ENCODE measurements around the gene MDGA2.

Gene MDGA2

GRCh38 chr14:47606566-47606965, 68.8 kb downstream of the MDGA2 start:
- DNase-seq = no peak

- DNase-seq = no peak
Measured at GRCh38 chr14:47596860-47597259, 78.5 kb downstream of the MDGA2 start.

GRCh38 chr14:47596232-47596631, 79.2 kb downstream of the MDGA2 start:
- DNase-seq = no peak

DNA sequence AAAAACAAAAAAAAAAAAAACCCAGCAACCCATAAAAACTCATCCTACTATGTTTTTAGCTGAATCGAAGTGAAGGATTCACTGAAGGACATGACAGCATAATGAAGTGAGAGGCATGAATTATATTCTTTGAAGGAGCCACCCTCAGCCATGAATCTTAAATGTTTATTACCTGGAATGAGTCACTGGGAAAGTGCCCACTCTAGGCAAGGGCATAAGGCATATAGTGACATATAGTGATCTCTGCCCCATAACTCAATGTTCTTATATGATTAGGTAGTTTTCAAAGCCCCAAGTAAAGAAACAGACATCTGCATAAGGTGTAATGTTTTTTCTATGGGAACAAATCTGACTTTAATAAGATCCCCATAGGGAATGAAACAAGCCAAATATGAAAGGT, 79.9 kb downstream of the MDGA2 start:
- no peak for DNase-seq

GRCh38 chr14:47590767-47591495, 84.5 kb downstream of the MDGA2 start:
- no peak for DNase-seq

DNA sequence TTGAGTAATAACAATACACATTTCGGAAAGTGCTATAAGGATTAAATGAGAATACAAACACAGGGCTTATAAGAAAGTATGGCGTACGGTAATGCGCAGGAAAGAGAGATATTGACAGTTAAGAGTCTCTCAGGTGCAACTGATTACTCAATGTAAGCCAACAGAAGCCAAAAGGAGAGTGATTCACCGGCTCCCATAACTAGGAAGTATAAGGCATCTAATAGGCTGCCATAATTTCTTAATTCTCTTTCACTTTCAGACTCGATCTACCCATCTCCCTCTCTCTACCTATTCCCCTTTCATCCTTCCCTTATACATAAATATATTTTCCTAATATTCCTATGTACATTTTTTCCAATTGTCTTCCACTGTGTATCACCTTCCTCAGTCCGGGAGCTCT, 90.0 kb downstream of the MDGA2 start:
- DNase-seq = no peak

DNA sequence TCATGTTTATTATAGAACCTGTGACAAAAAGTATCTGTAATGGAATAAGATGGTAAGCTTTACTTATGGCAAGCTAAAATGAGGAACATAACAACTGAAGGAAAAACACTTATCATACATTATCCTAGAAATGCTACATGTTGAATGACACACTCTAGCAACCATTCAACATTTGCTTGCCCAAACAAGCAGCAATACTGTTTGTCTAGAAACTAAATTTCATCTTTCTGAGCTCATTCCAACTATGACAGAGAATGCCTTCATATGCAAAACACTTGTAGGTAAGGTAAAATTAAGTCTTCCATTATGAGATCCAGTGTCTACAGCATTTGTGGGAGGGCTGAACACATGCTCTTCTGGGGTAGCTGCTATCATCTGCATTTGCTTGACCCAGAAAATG, 108.1 kb downstream of the MDGA2 start:
- no peak for DNase-seq

DNA sequence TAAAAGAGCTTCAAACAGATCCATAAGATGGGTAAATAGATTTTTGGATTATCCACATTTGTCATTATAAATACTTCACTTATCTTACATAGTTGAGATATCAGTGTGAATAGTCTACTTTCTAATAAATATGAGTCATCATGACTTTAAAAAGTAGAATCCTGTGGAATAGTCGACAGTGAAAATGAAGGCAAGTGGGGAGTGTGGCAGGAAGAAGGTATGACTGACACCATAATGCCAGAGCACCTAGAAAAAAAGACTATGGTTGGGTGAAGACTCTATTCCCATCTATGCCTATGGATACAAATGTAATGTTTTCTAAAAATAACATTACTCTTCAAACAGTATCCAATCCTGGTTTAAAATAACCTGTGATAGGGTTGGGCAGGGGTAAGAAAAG, 117.5 kb downstream of the MDGA2 start:
- no peak for DNase-seq

GRCh38 chr14:47555333-47555732, 120.1 kb downstream of the MDGA2 start:
- DNase-seq = no peak

DNA sequence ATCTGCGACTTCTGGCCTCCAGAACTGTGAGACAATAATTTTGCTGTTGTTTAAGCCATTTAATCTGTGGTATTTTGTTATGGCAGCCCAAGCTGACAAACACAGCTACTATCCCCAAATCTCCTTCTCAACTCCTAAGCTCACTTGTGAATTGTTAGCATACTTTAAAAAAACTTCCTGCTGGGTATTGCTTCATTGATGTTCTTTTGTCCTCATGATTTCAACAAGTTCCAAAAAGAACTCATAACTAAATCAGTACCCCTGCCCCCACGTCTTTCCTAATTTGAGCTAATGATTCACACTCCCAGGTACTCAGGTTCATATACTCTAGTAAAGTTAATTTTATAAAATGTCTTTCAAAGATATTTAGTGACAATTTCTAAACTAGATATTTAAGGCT, 125.5 kb downstream of the MDGA2 start:
- DNase-seq = no peak

DNA sequence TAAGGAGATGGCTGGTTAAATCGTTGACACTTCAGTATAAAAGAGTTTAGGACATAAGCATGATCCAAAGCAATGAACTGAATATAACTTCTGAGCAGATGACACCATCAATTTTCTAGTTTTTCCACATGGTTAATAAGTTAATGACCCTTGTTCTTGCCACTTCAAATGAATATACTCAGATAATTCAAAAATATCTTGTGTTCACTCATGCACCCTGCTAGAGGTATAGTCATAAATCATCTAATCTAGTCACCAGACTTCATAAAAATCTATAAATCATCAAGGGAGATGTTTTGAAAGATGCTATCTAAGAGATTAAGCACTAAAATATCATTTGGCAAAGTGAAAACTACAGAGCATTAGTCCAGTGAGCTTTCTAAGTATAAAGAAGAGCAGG, 131.9 kb downstream of the MDGA2 start:
- no peak for DNase-seq

DNA sequence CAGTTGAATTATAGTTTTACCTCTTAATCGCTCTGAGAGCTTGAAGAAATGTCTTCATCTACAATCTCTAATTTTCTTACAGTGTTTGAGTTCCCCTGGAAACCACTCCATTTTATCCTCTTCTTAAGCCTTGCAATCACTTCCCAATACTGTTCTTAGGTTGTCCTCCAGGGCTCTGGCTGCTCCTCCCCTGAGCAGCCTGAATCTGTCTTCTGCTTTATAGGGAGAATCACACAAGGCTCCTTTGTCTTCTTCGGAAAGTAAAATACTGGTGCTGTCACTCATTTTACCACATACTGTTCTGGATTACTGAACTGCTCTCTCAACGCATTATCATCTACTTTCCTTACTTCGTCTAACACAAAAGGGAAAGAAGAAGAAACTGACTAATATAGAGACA, 133.7 kb downstream of the MDGA2 start:
- no peak for DNase-seq

DNA sequence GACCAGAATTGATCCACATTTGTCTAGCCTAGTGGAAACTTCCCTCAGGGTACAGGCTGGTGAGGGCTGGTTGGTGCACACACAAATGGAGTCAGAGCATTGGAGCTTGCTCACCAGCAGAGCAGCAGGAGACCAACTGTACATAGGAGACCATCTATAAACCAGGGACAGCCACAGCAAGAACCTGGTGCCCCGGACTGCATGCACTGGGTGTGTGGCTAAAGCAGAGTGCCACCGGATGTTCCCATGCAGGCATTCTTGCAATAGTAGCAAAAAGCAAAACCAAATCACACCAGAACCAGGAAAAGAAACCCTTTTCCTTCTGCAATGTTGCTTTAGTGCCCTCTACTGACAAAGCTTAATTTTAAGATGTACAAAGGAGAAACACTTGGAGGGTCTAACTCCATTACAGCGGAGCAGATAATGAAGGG, 136.4 kb downstream of the MDGA2 start:
- DNase-seq = no peak

DNA sequence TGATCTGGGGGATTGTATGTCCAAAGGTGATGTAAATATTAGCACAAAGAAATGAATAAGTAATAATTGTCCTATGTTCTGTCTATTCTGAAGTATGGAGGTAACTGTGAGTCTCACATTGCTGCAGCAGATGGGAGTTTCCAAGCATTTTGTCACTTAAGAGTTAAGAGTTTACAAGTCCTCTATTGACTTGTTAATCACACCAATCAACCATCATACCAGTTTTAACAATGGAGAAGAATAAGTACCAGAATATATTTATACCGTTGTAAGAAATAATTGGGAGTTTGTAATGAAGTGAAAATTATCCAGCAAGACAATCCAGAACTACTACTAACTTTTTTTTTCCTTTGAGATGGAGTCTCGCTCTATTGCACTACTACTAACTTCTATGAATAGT, 139.1 kb downstream of the MDGA2 start:
- DNase-seq = no peak

GRCh38 chr14:47526591-47527244, 148.7 kb downstream of the MDGA2 start:
- no peak for DNase-seq

DNA sequence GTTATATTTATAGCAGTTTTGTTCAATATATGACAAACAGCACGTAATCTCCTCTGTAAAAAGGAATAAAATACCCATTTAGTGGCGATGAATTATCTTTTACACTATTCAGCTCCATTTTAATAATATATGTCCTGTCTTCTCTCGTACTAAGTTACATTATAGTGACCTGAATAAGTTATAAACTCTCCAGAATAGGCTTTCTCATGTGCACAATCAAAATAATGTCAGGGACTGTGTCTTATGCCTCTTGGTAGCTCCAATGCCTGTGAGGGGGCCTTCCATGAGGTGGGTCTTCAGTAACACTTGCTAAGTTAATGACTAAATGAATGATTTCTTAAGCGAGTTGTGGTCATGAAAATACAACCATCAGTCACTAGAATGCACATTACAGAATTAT, 150.9 kb downstream of the MDGA2 start:
- no peak for DNase-seq

DNA sequence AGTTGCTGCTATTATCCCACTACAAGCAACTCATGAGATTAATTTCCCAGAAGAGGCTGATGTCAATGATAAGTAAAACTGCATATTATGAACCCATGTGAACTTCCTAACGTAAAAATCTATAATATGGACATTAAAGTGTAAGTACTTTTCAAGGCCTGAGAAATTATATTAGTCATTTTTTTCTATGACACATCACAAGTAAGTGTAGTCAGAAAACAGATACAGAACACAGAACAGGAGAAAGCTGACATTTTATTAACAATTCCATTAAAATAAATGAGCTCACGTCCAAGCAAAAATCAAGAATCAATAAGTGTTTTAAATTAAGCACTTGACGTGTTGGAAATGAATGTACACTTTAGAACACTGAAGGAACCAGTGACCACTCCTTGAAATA, 155.0 kb downstream of the MDGA2 start:
- no peak for DNase-seq

DNA sequence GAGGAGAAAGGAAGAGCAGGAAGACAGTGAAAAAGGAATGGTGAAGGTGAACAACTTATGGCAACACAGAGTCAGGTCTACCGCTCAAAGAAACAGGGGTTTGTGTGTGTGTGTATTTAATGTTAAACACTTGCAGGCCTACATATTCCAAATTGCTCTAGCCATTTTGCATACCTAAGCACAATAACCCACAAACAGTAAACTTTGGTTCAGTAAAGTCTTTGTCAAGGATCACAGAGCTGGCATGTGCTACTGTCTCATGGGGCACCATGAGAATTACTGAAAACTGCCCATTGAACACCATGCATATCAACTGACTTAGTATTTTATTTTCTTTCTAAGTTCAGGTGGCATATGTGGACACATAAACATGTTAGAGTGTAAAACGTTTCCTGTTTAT, 163.6 kb downstream of the MDGA2 start:
- no peak for DNase-seq

DNA sequence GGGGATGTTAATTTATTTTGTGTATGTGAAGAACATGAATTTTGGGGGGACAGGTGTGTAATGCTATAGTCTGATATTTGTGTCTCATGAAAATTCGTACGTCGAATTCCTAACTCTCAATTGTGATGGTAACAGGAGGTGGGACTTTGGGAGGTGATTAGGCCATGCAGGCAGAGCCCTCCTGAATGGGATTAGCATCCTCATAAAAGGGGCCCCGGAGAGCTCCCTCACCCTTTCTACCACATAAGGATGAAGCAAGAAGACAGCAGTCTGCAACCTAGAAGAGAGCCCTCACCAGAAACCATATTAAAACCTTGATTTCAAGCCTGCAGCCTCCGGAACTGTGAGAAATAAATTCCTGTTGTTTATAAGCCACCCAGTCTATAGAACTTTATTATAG, 165.4 kb downstream of the MDGA2 start:
- DNase-seq = no peak

- DNase-seq = no peak
Measured at GRCh38 chr14:47507861-47508260, 167.5 kb downstream of the MDGA2 start.

DNA sequence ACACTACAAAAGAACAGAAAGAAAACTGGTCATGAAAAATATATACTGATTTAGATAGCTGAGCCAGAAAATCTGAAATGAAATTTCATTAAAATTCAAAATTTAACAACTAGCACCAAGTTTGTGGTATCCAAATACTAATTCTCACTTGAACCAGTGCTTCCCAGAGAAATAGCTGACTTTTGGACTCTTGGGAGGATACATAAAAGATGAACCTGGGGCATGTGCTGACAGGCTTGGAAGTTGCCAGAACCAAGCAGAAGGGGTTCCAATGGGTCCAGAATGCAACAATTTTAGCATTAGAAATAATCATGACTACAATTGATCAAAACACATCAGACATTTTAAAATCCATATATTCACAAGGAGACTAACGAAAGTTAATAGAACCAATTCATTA, 175.0 kb downstream of the MDGA2 start:
- no peak for DNase-seq

- no peak for DNase-seq
Measured at GRCh38 chr14:47490766-47491165, 184.6 kb downstream of the MDGA2 start.

- no peak for DNase-seq
Measured at GRCh38 chr14:47490353-47490752, 185.1 kb downstream of the MDGA2 start.

GRCh38 chr14:47485421-47485820, 190.0 kb downstream of the MDGA2 start:
- DNase-seq = no peak

DNA sequence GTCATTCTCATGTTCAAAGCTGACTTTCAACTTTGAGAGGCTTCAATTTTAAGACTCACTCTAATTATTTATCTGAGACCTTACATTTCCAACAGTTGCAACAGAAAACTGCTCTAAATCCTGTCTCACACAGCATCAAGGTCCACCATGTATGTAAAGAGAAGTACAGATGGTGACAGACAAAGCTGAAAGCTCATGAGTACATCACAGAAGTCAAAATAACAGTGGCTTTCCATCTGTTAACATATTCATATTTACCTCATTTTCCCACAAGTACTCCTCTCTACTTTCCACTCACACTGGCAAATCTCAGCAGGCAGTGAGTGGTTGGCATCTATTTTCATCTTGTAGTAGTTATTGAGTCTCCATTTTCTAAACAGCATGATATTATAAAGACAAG, 192.0 kb downstream of the MDGA2 start:
- no peak for DNase-seq
